H1 (cell line): ENCODE results near the gene CCT6A. TPM values are rescaled to one million over a fixed set of nuclear protein-coding genes. Genes with fewer than 3 reads are reported as not detected.

Source experiments
- BCL11A ChIP-seq, 2 experiments: IDR thresholded peaks; one replicate each; pipeline ENCODE4 v1.6.1; 2011; ENCODE audit warnings: low read depth in 2 of 2, low read length in 2 of 2, mild to moderate bottlenecking in 2 of 2
- SP2 ChIP-seq: IDR thresholded peaks from 2 replicates; pipeline ENCODE4 v1.6.1; 2012; ENCODE audit warnings: mild to moderate bottlenecking, low read length, inconsistent platforms
- polyA plus RNA-seq, 7 experiments: library from polyadenylated mRNA; depleted of rRNA in 3 of 7; stranded (reverse) in 5 of 7; unstranded in 2 of 7; fragments of >200 nt in 5 of 7; fragments of 200-250 nt in 2 of 7; gene quantifications; 1 replicate in 5 of 7; 2 replicates in 1 of 7; 4 replicates in 1 of 7; pipeline versions ENCODE4 v1.2.1 to v1.2.3, GENCODE V29; 2011 to 2013; ENCODE audit warnings: missing spikeins in 2 of 7, mixed read lengths in 2 of 7
- total RNA-seq: library from RNA; stranded (reverse); fragmentation: NEBNext Ultra II Directional; extraction: Animal tissue kit (Norgen Biotek cat#: 25700); gene quantifications from 2 replicates; pipeline ENCODE4 v1.2.1, GENCODE V29; 2021

Gene CCT6A
- total and polyA plus RNA-seq, 2 of the 8 experiments (the other 6 are each of a cell fraction or from before 2014, with no cell fraction given): 201 to 272 TPM

GRCh38 chr7:56053379-56053778 is 1.8 kb downstream of the CCT6A start (continued):
- TF ChIP-seq SP2: no peak
- TF ChIP-seq BCL11A (IDR thresholded peaks at IDR 0.05; ENCODE audit: low read depth in 2 of 2, low read length in 2 of 2): no peak
- TF ChIP-seq, all 59 proteins: peak for 0
